HepG2 (cell line): ENCODE data around the gene KHK. TPM values are rescaled to one million over a fixed set of nuclear protein-coding genes. Genes with fewer than 3 reads are reported as not detected.

Source experiments
- ATF3 ChIP-seq: sonication (generic); formaldehyde crosslinking; IDR thresholded peaks from 2 replicates; pipeline ENCODE4 v1.4.0; 2020; ENCODE audit warnings: missing genetic modification reagents
- ATRX ChIP-seq: sonication (generic); formaldehyde crosslinking; IDR thresholded peaks from 2 replicates; pipeline ENCODE4 v1.4.0; 2020; ENCODE audit warnings: missing genetic modification reagents, borderline replicate concordance
- EED ChIP-seq: sonication (generic); formaldehyde crosslinking; IDR thresholded peaks from 2 replicates; pipeline ENCODE4 v1.5.0; 2020; ENCODE audit warnings: mild to moderate bottlenecking, missing genetic modification reagents
- ETV5 ChIP-seq: IDR thresholded peaks from 2 replicates; pipeline ENCODE4 v1.6.1; 2018; ENCODE audit warnings: missing biosample characterization, missing genetic modification reagents, inconsistent platforms, borderline replicate concordance
- ETV6 ChIP-seq: sonication (generic); formaldehyde crosslinking; conservative IDR thresholded peaks from 2 replicates; pipeline ENCODE4 v1.4.0; 2020; ENCODE audit warnings: missing genetic modification reagents
- FIP1L1 ChIP-seq: fragments of 200-400 bp; formaldehyde crosslinking; IDR thresholded peaks from 2 replicates; pipeline ENCODE4 v1.6.1; 2018; ENCODE audit warnings: low read depth, mild to moderate bottlenecking, low read length, moderate library complexity, borderline replicate concordance; ENCODE audit not compliant: insufficient read depth
- FOSL1 ChIP-seq: sonication (generic); formaldehyde crosslinking; IDR thresholded peaks from 2 replicates; pipeline ENCODE4 v1.9.0; 2021; ENCODE audit warnings: missing genetic modification reagents, borderline replicate concordance
- NCOA2 ChIP-seq: sonication (generic); formaldehyde crosslinking; IDR thresholded peaks from 2 replicates; pipeline ENCODE4 v1.8.0; 2022; ENCODE audit warnings: inconsistent platforms
- NR2F6 ChIP-seq, 2 experiments: IDR thresholded peaks; 2 replicates each; pipeline ENCODE4 v1.6.1; 2016; ENCODE audit warnings: antibody characterized with exemption in 1 of 2, mild to moderate bottlenecking in 1 of 2
- SOX6 ChIP-seq, 2 experiments: fragments of 450-650 bp in 1 of 2; sonication (generic) in 1 of 2; formaldehyde crosslinking in 1 of 2; IDR thresholded peaks; 2 replicates each; pipeline versions ENCODE4 v1.4.0 to v1.6.1; 2017 to 2020; ENCODE audit warnings: antibody characterized with exemption in 1 of 2, mild to moderate bottlenecking in 1 of 2, missing genetic modification reagents in 1 of 2
- SP140L ChIP-seq: sonication (generic); formaldehyde crosslinking; IDR thresholded peaks from 2 replicates; pipeline ENCODE4 v1.4.0; 2020; ENCODE audit warnings: missing genetic modification reagents, borderline replicate concordance
- SP2 ChIP-seq: sonication (generic); formaldehyde crosslinking; IDR thresholded peaks from 2 replicates; pipeline ENCODE4 v1.5.1; 2020; ENCODE audit warnings: mild to moderate bottlenecking, missing genetic modification reagents
- TAF15 ChIP-seq: fragments of 200-400 bp; formaldehyde crosslinking; IDR thresholded peaks from one replicate; pipeline ENCODE4 v1.6.1; 2018; ENCODE audit warnings: mild to moderate bottlenecking, low read depth, low read length; ENCODE audit not compliant: poor library complexity, severe bottlenecking
- ZC3H4 ChIP-seq: sonication (generic); formaldehyde crosslinking; IDR thresholded peaks from 2 replicates; pipeline ENCODE4 v1.4.0; 2020; ENCODE audit warnings: missing genetic modification reagents, borderline replicate concordance
- ZNF280D ChIP-seq: sonication (generic); formaldehyde crosslinking; IDR thresholded peaks from 2 replicates; pipeline ENCODE4 v1.5.1; 2020; ENCODE audit warnings: mild to moderate bottlenecking, missing genetic modification reagents
- ZNF335 ChIP-seq: sonication (generic); formaldehyde crosslinking; IDR thresholded peaks from 2 replicates; pipeline ENCODE4 v1.4.0; 2020; ENCODE audit warnings: missing genetic modification reagents
- ZNF382 ChIP-seq: sonication (generic); formaldehyde crosslinking; IDR thresholded peaks from 2 replicates; pipeline ENCODE4 v1.5.0; 2020; ENCODE audit warnings: missing genetic modification reagents, mild to moderate bottlenecking, borderline replicate concordance
- ZNF510 ChIP-seq: sonication (generic); formaldehyde crosslinking; IDR thresholded peaks from 2 replicates; pipeline ENCODE4 v1.4.0; 2020; ENCODE audit warnings: low read depth, mild to moderate bottlenecking, missing genetic modification reagents
- ZNF546 ChIP-seq: sonication (generic); formaldehyde crosslinking; conservative IDR thresholded peaks from 2 replicates; pipeline ENCODE4 v1.8.1; 2023; ENCODE audit warnings: mild to moderate bottlenecking, missing genetic modification reagents
- ZNF660 ChIP-seq: sonication (generic); formaldehyde crosslinking; IDR thresholded peaks from 2 replicates; pipeline ENCODE4 v1.5.1; 2020; ENCODE audit warnings: mild to moderate bottlenecking, low read depth, missing genetic modification reagents, borderline replicate concordance
- ZSCAN20 ChIP-seq: sonication (generic); formaldehyde crosslinking; IDR thresholded peaks from 2 replicates; pipeline ENCODE4 v1.4.0; 2020; ENCODE audit warnings: missing genetic modification reagents, mild to moderate bottlenecking, borderline replicate concordance
- polyA plus RNA-seq, 8 experiments: library from polyadenylated mRNA; depleted of rRNA in 3 of 8; stranded (reverse) in 7 of 8; unstranded in 1 of 8; fragments of >200 nt; fragmentation: Illumina TruSeq in 4 of 8; extraction: Trizol in 4 of 8; gene quantifications; 2 replicates each; pipeline versions ENCODE4 v1.2.1 to v1.2.3, GENCODE V29; 2011 to 2016; ENCODE audit warnings: low read depth in 4 of 8, missing spikeins in 1 of 8, mixed read lengths in 1 of 8; ENCODE audit not compliant: insufficient read depth in 1 of 8
- total RNA-seq, 5 experiments: library from RNA; depleted of rRNA; stranded (reverse); fragments of >200 nt; fragmentation: Illumina TruSeq; extraction: Trizol; gene quantifications; 2 replicates each; pipeline ENCODE4 v1.2.3, GENCODE V29; 2016; ENCODE audit warnings: low read depth in 1 of 5
- TF ChIP-seq, protein P1 (sequence below): sonication (generic); formaldehyde crosslinking; IDR thresholded peaks from 2 replicates; pipeline ENCODE4 v1.5.0; 2020; ENCODE audit warnings: missing genetic modification reagents, mild to moderate bottlenecking, borderline replicate concordance
- TF ChIP-seq, protein P2 (sequence below): sonication (generic); formaldehyde crosslinking; IDR thresholded peaks from 2 replicates; pipeline ENCODE4 v1.4.0; 2020; ENCODE audit warnings: missing genetic modification reagents

KHK gene
- total and polyA plus RNA-seq, 2 of the 13 experiments (the other 11 are each of a cell fraction or from before 2014, with no cell fraction given), result 40.9 to 99.2 TPM

DNA sequence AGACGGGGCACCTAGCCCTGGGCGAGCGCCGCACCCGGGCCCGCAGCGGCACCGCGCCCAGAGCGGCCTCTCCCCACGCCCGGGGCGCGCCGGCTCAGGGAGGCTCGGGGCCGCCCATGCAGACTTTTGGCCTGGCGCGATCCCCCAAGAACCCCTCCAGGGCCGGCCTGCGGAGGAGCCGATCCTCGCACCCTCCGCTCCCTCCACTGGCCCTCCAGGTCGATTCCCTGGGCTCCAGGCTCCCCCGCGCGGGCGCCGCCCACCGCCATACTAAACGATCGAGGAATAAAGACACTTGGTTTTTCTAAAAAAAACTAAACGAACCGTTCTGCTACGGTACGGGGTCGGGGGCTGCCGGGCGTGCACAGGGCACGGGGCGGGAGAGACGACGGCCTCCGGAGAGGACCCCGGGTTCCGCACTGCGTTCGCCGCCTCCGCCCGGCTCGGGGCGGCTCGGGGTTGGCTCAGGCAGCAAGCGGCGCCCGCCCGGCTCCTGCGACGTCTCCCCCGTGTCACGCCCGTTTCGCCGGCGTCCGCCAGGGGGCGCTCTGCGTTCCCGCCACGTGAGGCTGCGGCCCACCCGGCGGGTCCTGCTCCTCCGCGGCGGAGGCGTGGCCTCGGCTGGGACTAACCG, 365 bp upstream of the KHK start (continued):
- TF ChIP-seq ETV5, result peak; percentile 68; the same call in 1 of the 2 replicates
- TF ChIP-seq ZSCAN20 (CRISPR knock-in tag), result peak; percentile 95
- TF ChIP-seq ZNF660 (CRISPR knock-in tag), result no peak
- TF ChIP-seq ZNF382 (CRISPR knock-in tag), result no peak
- TF ChIP-seq ZNF280D (CRISPR knock-in tag), result no peak
- peak; percentile 58 for TF ChIP-seq ATF3 (CRISPR knock-in tag)
- TF ChIP-seq ETV6 (CRISPR knock-in tag), result peak; percentile 87
- peak; percentile 61; the same call in 1 of the 2 replicates for TF ChIP-seq ZNF335 (CRISPR knock-in tag)
- TF ChIP-seq, protein P1, sequence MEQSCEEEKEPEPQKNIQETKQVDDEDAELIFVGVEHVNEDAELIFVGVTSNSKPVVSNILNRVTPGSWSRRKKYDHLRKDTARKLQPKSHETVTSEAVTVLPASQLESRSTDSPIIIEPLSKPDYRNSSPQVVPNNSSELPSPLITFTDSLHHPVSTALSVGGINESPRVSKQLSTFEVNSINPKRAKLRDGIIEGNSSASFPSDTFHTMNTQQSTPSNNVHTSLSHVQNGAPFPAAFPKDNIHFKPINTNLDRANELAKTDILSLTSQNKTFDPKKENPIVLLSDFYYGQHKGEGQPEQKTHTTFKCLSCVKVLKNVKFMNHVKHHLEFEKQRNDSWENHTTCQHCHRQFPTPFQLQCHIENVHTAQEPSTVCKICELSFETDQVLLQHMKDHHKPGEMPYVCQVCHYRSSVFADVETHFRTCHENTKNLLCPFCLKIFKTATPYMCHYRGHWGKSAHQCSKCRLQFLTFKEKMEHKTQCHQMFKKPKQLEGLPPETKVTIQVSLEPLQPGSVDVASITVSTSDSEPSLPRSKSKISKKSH (CRISPR knock-in tag), result no peak; the same call in 1 of the 2 replicates
- no peak for TF ChIP-seq ZC3H4 (CRISPR knock-in tag)
- 0 out of 2 replicates have a peak, but pooled peaks have one; percentile 6 for TF ChIP-seq FOSL1 (CRISPR knock-in tag)
- TF ChIP-seq ZNF546 (CRISPR knock-in tag), result peak; percentile 22; the same call in 1 of the 2 replicates
- TF ChIP-seq FIP1L1, result no peak
- peak; percentile 48; the same call in 1 of the 2 replicates for TF ChIP-seq NCOA2
- no peak for TF ChIP-seq NR2F6 (IDR thresholded peaks at IDR 0.05)
- peak; percentile 75; the same call in 1 of the 2 replicates for TF ChIP-seq NR2F6 (CRISPR knock-in tag; IDR thresholded peaks at IDR 0.05)
- TF ChIP-seq TAF15, result peak; percentile 36
- TF ChIP-seq ZNF510 (CRISPR knock-in tag), result no peak
- peak; percentile 74 for TF ChIP-seq SP2 (CRISPR knock-in tag)
- no peak for TF ChIP-seq ATRX (CRISPR knock-in tag)
- TF ChIP-seq SOX6 (IDR thresholded peaks at IDR 0.05), result no peak
- TF ChIP-seq SOX6 (CRISPR knock-in tag; IDR thresholded peaks at IDR 0.05), result no peak
- TF ChIP-seq SP140L (CRISPR knock-in tag), result peak; percentile 34; the same call in 1 of the 2 replicates
- TF ChIP-seq, protein P2, sequence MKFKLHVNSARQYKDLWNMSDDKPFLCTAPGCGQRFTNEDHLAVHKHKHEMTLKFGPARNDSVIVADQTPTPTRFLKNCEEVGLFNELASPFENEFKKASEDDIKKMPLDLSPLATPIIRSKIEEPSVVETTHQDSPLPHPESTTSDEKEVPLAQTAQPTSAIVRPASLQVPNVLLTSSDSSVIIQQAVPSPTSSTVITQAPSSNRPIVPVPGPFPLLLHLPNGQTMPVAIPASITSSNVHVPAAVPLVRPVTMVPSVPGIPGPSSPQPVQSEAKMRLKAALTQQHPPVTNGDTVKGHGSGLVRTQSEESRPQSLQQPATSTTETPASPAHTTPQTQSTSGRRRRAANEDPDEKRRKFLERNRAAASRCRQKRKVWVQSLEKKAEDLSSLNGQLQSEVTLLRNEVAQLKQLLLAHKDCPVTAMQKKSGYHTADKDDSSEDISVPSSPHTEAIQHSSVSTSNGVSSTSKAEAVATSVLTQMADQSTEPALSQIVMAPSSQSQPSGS (CRISPR knock-in tag), result peak; percentile 54; the same call in 1 of the 2 replicates
- TF ChIP-seq EED (CRISPR knock-in tag), result no peak
